Erythroblast (primary cell): Measurements from ENCODE around the gene FSHR.

ENCODE experiments used
- GATA1 ChIP-seq: IDR thresholded peaks from 2 replicates; pipeline ENCODE4 v1.6.1; 2011; ENCODE audit warnings: low read depth, mild to moderate bottlenecking, control low read depth, low read length, moderate library complexity
- POLR2A ChIP-seq: IDR thresholded peaks from 2 replicates; pipeline ENCODE4 v1.6.1; 2011; ENCODE audit warnings: mild to moderate bottlenecking, low read length

GRCh38 chr2:48984922-48985321, 169.4 kb downstream of the FSHR start:
- TF ChIP-seq POLR2A (no peak), GATA1 (no peak)
